Fibroblast of skin of right quadriceps (primary cell): ENCODE data around the gene EML1.
"Not testable (repeated sequence)": the region's sequence is repeated elsewhere in the genome, so short reads cannot be mapped to it uniquely, and the experiment has no call there.

Experiments
- DNase-seq: peaks from one replicate; pipeline ENCODE4 v3.0.0-alpha.2; 2013

EML1 gene

GRCh38 chr14:99944241-99944651 is 151.0 kb downstream of the EML1 start:
- DNase-seq: no peak

- DNase-seq: no peak
These were observed 152.8 kb downstream of the EML1 start for GRCh38 chr14:99945732-99946651.

GRCh38 chr14:99946652-99947489 is 153.7 kb downstream of the EML1 start:
- DNase-seq: no peak

GRCh38 chr14:99947695-99948094 is 154.5 kb downstream of the EML1 start:
- no peak for DNase-seq

- not testable (repeated sequence) for DNase-seq
These were observed 156.0 kb downstream of the EML1 start for GRCh38 chr14:99949011-99949732.

GRCh38 chr14:99950181-99950580 is 157.0 kb downstream of the EML1 start:
- no peak for DNase-seq

- no peak for DNase-seq
These were observed 157.9 kb downstream of the EML1 start for GRCh38 chr14:99951085-99951484.

- no peak for DNase-seq
These were observed 158.8 kb downstream of the EML1 start for GRCh38 chr14:99952039-99952438.

GRCh38 chr14:99952453-99952852 is 159.2 kb downstream of the EML1 start:
- DNase-seq: no peak

GRCh38 chr14:99955826-99956455 is 162.7 kb downstream of the EML1 start:
- no peak for DNase-seq

GRCh38 chr14:99958380-99958779 is 165.2 kb downstream of the EML1 start:
- no peak for DNase-seq

- DNase-seq: no peak
These were observed 168.8 kb downstream of the EML1 start for GRCh38 chr14:99961826-99962518.

GRCh38 chr14:99964979-99965378 is 171.8 kb downstream of the EML1 start:
- DNase-seq: no peak

- DNase-seq: no peak
These were observed 173.0 kb downstream of the EML1 start for GRCh38 chr14:99966037-99966835.

- DNase-seq: no peak
These were observed 173.7 kb downstream of the EML1 start for GRCh38 chr14:99966912-99967311.

GRCh38 chr14:99968191-99968920 is 175.1 kb downstream of the EML1 start:
- peak; percentile 93 for DNase-seq

- DNase-seq: peak; percentile 54
These were observed 175.7 kb downstream of the EML1 start for GRCh38 chr14:99968941-99969340.

- no peak for DNase-seq
These were observed 176.6 kb downstream of the EML1 start for GRCh38 chr14:99969673-99970322.

- peak; percentile 88 for DNase-seq
These were observed 178.1 kb downstream of the EML1 start for GRCh38 chr14:99971087-99971940.
